ENCODE data around the gene OR2A25.

OR2A25 gene

DNA sequence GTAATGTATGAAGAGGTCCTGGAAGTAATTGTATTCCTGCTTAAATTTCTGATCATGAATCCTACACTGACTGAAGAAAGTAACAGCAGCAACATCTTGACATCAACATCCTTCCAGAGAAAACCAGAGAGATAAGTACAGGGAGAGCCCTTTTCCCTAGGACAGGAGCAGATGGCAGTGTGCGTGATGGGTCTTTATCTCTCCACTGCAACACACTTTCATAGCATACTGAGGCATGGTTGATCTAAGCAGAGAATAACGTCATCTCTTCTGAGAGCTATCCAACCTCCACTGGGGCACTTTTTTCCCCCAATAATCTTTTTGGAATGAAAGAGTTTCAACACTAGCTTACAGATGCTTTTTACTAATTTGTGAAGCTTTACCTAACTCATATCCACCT, 342 bp downstream of the OR2A25 start:
- H3K36me3 ChIP-seq (ENCODE audit: insufficient read depth, low read length): no peaks in the 10 kb centered on the region
- H2AFZ ChIP-seq (ENCODE audit: low read length, unreplicated experiment): no peak overlapping the region
- H3K27ac ChIP-seq (ENCODE audit: low read depth, low read length): no peak overlapping the region
- H3K4me3 ChIP-seq (ENCODE audit: low read depth, low read length): no peak overlapping the region
- peaks cover 18% of the 10 kb centered on the region; the same call in 1 of the 2 replicates for H3K27me3 ChIP-seq (ENCODE audit: insufficient read depth, low read length)
- no peaks in the 10 kb centered on the region for H3K79me2 ChIP-seq (ENCODE audit: control insufficient read depth, insufficient read depth, low read length, unreplicated experiment)
- H3K4me1 ChIP-seq (ENCODE audit: control insufficient read depth, insufficient read depth, low read length, unreplicated experiment): no peaks in the 10 kb centered on the region

GRCh38 chr7:144074374-144074773, 4.8 kb downstream of the OR2A25 start:
- H3K36me3 ChIP-seq (ENCODE audit: insufficient read depth, low read length): no peaks in the 10 kb centered on the region
- no peak overlapping the region for H3K4me3 ChIP-seq (ENCODE audit: low read depth, low read length)
- H3K4me1 ChIP-seq (ENCODE audit: control insufficient read depth, insufficient read depth, low read length, unreplicated experiment): no peaks in the 10 kb centered on the region
- no peaks in the 10 kb centered on the region for H3K79me2 ChIP-seq (ENCODE audit: control insufficient read depth, insufficient read depth, low read length, unreplicated experiment)
- H3K27me3 ChIP-seq (ENCODE audit: insufficient read depth, low read length): peaks cover 7% of the 10 kb centered on the region; the same call in 1 of the 2 replicates
- H2AFZ ChIP-seq (ENCODE audit: low read length, unreplicated experiment): no peak overlapping the region
- H3K27ac ChIP-seq (ENCODE audit: low read depth, low read length): no peak overlapping the region

DNA sequence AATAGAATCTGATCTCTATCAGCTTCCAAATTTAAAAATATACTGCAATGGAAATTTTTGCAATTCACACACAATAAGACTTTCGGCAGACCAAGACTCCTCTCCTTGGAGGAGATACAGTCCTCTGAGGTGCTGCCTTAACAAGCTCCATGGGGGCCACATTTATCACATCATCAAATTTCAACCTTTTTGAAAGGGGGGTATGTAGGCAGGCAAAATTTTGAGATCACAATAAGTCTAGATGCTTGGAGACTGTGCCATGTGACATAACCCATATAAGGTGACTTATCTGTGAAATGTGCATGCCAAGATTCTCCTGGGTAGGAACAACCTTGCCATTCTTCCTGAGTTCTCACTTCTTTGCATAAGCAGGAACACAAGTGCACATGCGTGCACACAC, 16.4 kb downstream of the OR2A25 start, which contains the start of gene OR2A12:
Gene OR2A12, plus strand, starts transcription at position 301 of the 400 bp plus-strand sequence. CDS start 8,830 bp downstream, outside the sequence.
- no peaks in the 10 kb centered on the region for H3K79me2 ChIP-seq (ENCODE audit: control insufficient read depth, insufficient read depth, low read length, unreplicated experiment)
- no peak within 1 kb of the TSS for H3K4me3 ChIP-seq (ENCODE audit: low read depth, low read length)
- no peak within 1 kb of the TSS for H2AFZ ChIP-seq (ENCODE audit: low read length, unreplicated experiment)
- H3K4me1 ChIP-seq (ENCODE audit: control insufficient read depth, insufficient read depth, low read length, unreplicated experiment): no peaks in the 10 kb centered on the region
- H3K27me3 ChIP-seq (ENCODE audit: insufficient read depth, low read length): no peaks in the 10 kb centered on the region
- H3K36me3 ChIP-seq (ENCODE audit: insufficient read depth, low read length): no peaks in the 10 kb centered on the region
- H3K27ac ChIP-seq (ENCODE audit: low read depth, low read length): no peak within 1 kb of the TSS

GRCh38 chr7:144086730-144087129, 17.1 kb downstream of the OR2A25 start:
- Histone ChIP-seq H3K4me3 (ENCODE audit: low read depth, low read length) (no peak overlapping the region), H3K27ac (ENCODE audit: low read depth, low read length) (no peak overlapping the region), H3K79me2 (ENCODE audit: control insufficient read depth, insufficient read depth, low read length, unreplicated experiment) (no peaks in the 10 kb centered on the region), H3K27me3 (ENCODE audit: insufficient read depth, low read length) (no peaks in the 10 kb centered on the region), H2AFZ (ENCODE audit: low read length, unreplicated experiment) (no peak overlapping the region), H3K4me1 (ENCODE audit: control insufficient read depth, insufficient read depth, low read length, unreplicated experiment) (no peaks in the 10 kb centered on the region), H3K36me3 (ENCODE audit: insufficient read depth, low read length) (no peaks in the 10 kb centered on the region)

DNA sequence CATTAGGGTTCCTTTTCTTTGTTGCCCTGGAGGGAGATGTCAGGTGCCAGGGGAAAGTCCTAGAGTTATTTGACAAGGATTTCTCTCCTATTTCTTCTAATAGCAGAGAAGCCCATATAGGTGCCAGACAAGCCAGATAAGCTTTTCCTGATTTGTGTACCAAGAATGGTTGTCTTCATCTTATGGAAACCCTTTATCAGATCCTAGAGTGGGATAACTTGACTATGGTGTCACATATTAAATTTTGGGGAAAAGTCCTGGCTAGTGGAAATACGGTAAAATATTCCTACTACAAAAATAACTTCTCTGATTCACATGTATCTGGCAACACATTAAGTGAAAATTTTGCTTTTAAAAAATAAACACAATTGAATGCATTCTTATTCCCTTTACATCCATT, 17.6 kb downstream of the OR2A25 start:
- H3K79me2 ChIP-seq (ENCODE audit: control insufficient read depth, insufficient read depth, low read length, unreplicated experiment): no peaks in the 10 kb centered on the region
- no peaks in the 10 kb centered on the region for H3K4me1 ChIP-seq (ENCODE audit: control insufficient read depth, insufficient read depth, low read length, unreplicated experiment)
- H2AFZ ChIP-seq (ENCODE audit: low read length, unreplicated experiment): no peak overlapping the region
- no peak overlapping the region for H3K4me3 ChIP-seq (ENCODE audit: low read depth, low read length)
- no peaks in the 10 kb centered on the region for H3K27me3 ChIP-seq (ENCODE audit: insufficient read depth, low read length)
- no peaks in the 10 kb centered on the region for H3K36me3 ChIP-seq (ENCODE audit: insufficient read depth, low read length)
- no peak overlapping the region for H3K27ac ChIP-seq (ENCODE audit: low read depth, low read length)

GRCh38 chr7:144090667-144091066, 21.1 kb downstream of the OR2A25 start:
- Histone ChIP-seq H3K4me1 (ENCODE audit: control insufficient read depth, insufficient read depth, low read length, unreplicated experiment) (no peaks in the 10 kb centered on the region), H2AFZ (ENCODE audit: low read length, unreplicated experiment) (no peak overlapping the region), H3K79me2 (ENCODE audit: control insufficient read depth, insufficient read depth, low read length, unreplicated experiment) (no peaks in the 10 kb centered on the region), H3K27ac (ENCODE audit: low read depth, low read length) (no peak overlapping the region), H3K4me3 (ENCODE audit: low read depth, low read length) (no peak overlapping the region), H3K36me3 (ENCODE audit: insufficient read depth, low read length) (no peaks in the 10 kb centered on the region), H3K27me3 (ENCODE audit: insufficient read depth, low read length) (no peaks in the 10 kb centered on the region)

DNA sequence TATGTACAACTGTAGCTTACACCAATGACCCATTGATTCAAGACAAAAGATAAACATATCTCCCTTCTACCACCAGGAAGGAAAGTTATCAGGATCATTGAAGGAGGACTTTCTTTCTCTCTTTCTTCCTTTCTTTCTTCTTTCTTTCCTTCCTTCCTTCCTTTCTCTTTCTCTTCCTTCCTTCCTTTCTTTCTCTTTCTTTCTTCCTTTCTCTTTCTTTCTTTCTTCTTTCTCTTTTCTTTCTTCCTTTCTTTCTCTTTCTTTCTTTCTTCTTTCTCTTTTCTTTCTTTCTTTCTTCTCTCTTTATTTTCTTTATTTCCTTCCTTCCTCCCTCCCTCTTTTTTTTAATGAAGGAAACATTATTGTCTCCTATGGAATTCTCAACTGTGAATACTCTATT, 29.2 kb downstream of the OR2A25 start:
- no peaks in the 10 kb centered on the region for H3K4me1 ChIP-seq (ENCODE audit: control insufficient read depth, insufficient read depth, low read length, unreplicated experiment)

GRCh38 chr7:144100607-144101006, 31.0 kb downstream of the OR2A25 start:
- H3K79me2 ChIP-seq (ENCODE audit: control insufficient read depth, insufficient read depth, low read length, unreplicated experiment): no peaks in the 10 kb centered on the region
- no peak overlapping the region for H3K27ac ChIP-seq (ENCODE audit: low read depth, low read length)
- H3K4me1 ChIP-seq (ENCODE audit: control insufficient read depth, insufficient read depth, low read length, unreplicated experiment): no peaks in the 10 kb centered on the region
- no peak overlapping the region for H2AFZ ChIP-seq (ENCODE audit: low read length, unreplicated experiment)
- H3K27me3 ChIP-seq (ENCODE audit: insufficient read depth, low read length): no peaks in the 10 kb centered on the region
- no peaks in the 10 kb centered on the region for H3K36me3 ChIP-seq (ENCODE audit: insufficient read depth, low read length)
- H3K4me3 ChIP-seq (ENCODE audit: low read depth, low read length): no peak overlapping the region

More for the DNA sequence above, 29.2 kb downstream of the OR2A25 start:
- Histone ChIP-seq H2AFZ (ENCODE audit: low read length, unreplicated experiment) (no peak overlapping the region), H3K79me2 (ENCODE audit: control insufficient read depth, insufficient read depth, low read length, unreplicated experiment) (no peaks in the 10 kb centered on the region), H3K27ac (ENCODE audit: low read depth, low read length) (no peak overlapping the region), H3K36me3 (ENCODE audit: insufficient read depth, low read length) (no peaks in the 10 kb centered on the region), H3K27me3 (ENCODE audit: insufficient read depth, low read length) (no peaks in the 10 kb centered on the region), H3K4me3 (ENCODE audit: low read depth, low read length) (no peak overlapping the region)

DNA sequence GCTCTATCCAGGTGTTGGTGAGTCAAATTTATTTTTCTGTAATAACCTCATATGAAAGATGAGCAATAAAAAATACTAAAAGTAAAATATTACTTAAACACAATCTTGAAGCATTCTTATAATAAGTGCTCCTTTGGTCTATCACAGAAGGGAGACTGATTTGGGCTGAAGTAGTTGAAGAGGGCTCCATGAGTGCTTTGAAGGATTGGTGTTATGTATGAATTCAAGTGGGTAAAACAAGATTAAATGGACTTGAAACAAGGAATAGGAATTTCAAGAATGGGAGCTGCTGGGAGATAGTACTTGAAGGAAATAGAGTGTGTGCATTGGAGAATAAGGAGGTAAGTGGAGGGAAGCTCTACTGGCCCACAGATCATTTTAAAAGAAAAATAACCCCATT, 32.4 kb downstream of the OR2A25 start:
- H3K27me3 ChIP-seq (ENCODE audit: insufficient read depth, low read length): no peaks in the 10 kb centered on the region
- H2AFZ ChIP-seq (ENCODE audit: low read length, unreplicated experiment): no peak overlapping the region
- H3K79me2 ChIP-seq (ENCODE audit: control insufficient read depth, insufficient read depth, low read length, unreplicated experiment): no peaks in the 10 kb centered on the region
- H3K4me3 ChIP-seq (ENCODE audit: low read depth, low read length): no peak overlapping the region
- H3K4me1 ChIP-seq (ENCODE audit: control insufficient read depth, insufficient read depth, low read length, unreplicated experiment): no peaks in the 10 kb centered on the region
- H3K36me3 ChIP-seq (ENCODE audit: insufficient read depth, low read length): no peaks in the 10 kb centered on the region
- no peak overlapping the region for H3K27ac ChIP-seq (ENCODE audit: low read depth, low read length)

GRCh38 chr7:144105211-144105610, 35.6 kb downstream of the OR2A25 start:
- no peaks in the 10 kb centered on the region for H3K27me3 ChIP-seq (ENCODE audit: insufficient read depth, low read length)
- no peaks in the 10 kb centered on the region for H3K36me3 ChIP-seq (ENCODE audit: insufficient read depth, low read length)
- H3K4me3 ChIP-seq (ENCODE audit: low read depth, low read length): no peak overlapping the region
- no peaks in the 10 kb centered on the region for H3K4me1 ChIP-seq (ENCODE audit: control insufficient read depth, insufficient read depth, low read length, unreplicated experiment)
- no peak overlapping the region for H3K27ac ChIP-seq (ENCODE audit: low read depth, low read length)
- H2AFZ ChIP-seq (ENCODE audit: low read length, unreplicated experiment): no peak overlapping the region
- H3K79me2 ChIP-seq (ENCODE audit: control insufficient read depth, insufficient read depth, low read length, unreplicated experiment): no peaks in the 10 kb centered on the region

DNA sequence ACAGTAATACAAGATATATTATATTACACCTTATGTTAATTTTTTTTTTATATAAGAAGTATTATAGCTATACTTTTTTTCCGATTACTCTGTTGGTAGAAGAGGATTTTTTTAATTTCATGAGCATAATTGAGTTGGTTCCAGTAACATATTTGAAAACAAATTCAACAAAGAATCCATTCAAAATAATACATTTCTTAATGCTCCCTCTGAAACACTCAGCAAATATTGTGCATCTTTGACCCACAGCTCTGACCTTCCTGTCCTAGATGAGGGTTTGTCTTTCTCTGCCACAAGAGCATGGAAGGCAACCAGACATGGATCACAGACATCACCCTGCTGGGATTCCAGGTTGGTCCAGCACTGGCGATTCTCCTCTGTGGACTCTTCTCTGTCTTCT, 39.7 kb downstream of the OR2A25 start, which contains the start of gene OR2A2:
Gene OR2A2, plus strand, starts transcription at position 301 of the 400 bp plus-strand sequence. Its CDS starts 0 bp downstream, at position 301.
- no peak within 1 kb of the TSS for H2AFZ ChIP-seq (ENCODE audit: low read length, unreplicated experiment)
- H3K79me2 ChIP-seq (ENCODE audit: control insufficient read depth, insufficient read depth, low read length, unreplicated experiment): no peaks in the 10 kb centered on the region
- no peaks in the 10 kb centered on the region for H3K36me3 ChIP-seq (ENCODE audit: insufficient read depth, low read length)
- no peaks in the 10 kb centered on the region for H3K27me3 ChIP-seq (ENCODE audit: insufficient read depth, low read length)
- no peak within 1 kb of the TSS for H3K4me3 ChIP-seq (ENCODE audit: low read depth, low read length)
- H3K4me1 ChIP-seq (ENCODE audit: control insufficient read depth, insufficient read depth, low read length, unreplicated experiment): no peaks in the 10 kb centered on the region
- no peak within 1 kb of the TSS for H3K27ac ChIP-seq (ENCODE audit: low read depth, low read length)

All from ACC112 (cell line).